ENCODE results near the gene SF3A1. TPM values are rescaled to one million over a fixed set of nuclear protein-coding genes. Genes with fewer than 3 reads are reported as not detected.

The SF3A1 gene
- total RNA-seq, 2 donors from 2014 or later = 298 to 325 TPM

- Mint-ChIP-seq H3K4me3 (no peak overlapping the region), H3K27ac (no peak overlapping the region), H3K27me3 (ENCODE audit: low read depth) (no peaks in the 10 kb centered on the region), H3K4me1 (ENCODE audit: low read depth) (peaks cover 15% of the 10 kb centered on the region), H3K36me3 (ENCODE audit: insufficient read depth in 2 of 2) (no peaks in the 10 kb centered on the region), H3K9me3 (no peaks in the 10 kb centered on the region)
- DNase-seq = peak; percentile 20 to 68
- ATAC-seq (replicated peaks in 1 of 2) = peak; percentile 73 to 93
Measured at GRCh38 chr22:30381264-30381663, 24.6 kb upstream of the SF3A1 start.

- no peak for DNase-seq
- Mint-ChIP-seq H3K27ac (no peak overlapping the region), H3K4me1 (ENCODE audit: low read depth) (peaks cover 14% of the 10 kb centered on the region), H3K4me3 (no peak overlapping the region), H3K36me3 (ENCODE audit: insufficient read depth in 2 of 2) (no peaks in the 10 kb centered on the region), H3K27me3 (ENCODE audit: low read depth) (no peaks in the 10 kb centered on the region), H3K9me3 (no peaks in the 10 kb centered on the region)
- no peak for ATAC-seq (replicated peaks in 1 of 2)
Measured at GRCh38 chr22:30380011-30380410, 23.3 kb upstream of the SF3A1 start.

- peaks cover under 1% of the 10 kb centered on the region for H3K4me1 Mint-ChIP-seq (ENCODE audit: low read depth)
- no peaks in the 10 kb centered on the region for H3K36me3 Mint-ChIP-seq (ENCODE audit: insufficient read depth in 2 of 2)
- no peak for DNase-seq
- ATAC-seq (replicated peaks in 1 of 2) = no peak
- no peak overlapping the region for H3K27ac Mint-ChIP-seq
- no peaks in the 10 kb centered on the region for H3K27me3 Mint-ChIP-seq (ENCODE audit: low read depth)
- no peak overlapping the region for H3K4me3 Mint-ChIP-seq
- no peaks in the 10 kb centered on the region for H3K9me3 Mint-ChIP-seq
Measured at GRCh38 chr22:30375312-30375849, 18.7 kb upstream of the SF3A1 start.

- no peaks in the 10 kb centered on the region for H3K36me3 Mint-ChIP-seq (ENCODE audit: insufficient read depth in 2 of 2)
- no peak overlapping the region for H3K4me3 Mint-ChIP-seq
- DNase-seq (no peak), ATAC-seq (replicated peaks in 1 of 2) (no peak)
- no peaks in the 10 kb centered on the region for H3K9me3 Mint-ChIP-seq
- no peaks in the 10 kb centered on the region for H3K4me1 Mint-ChIP-seq (ENCODE audit: low read depth)
- H3K27me3 Mint-ChIP-seq (ENCODE audit: low read depth) = no peaks in the 10 kb centered on the region
- no peak overlapping the region for H3K27ac Mint-ChIP-seq
Measured at GRCh38 chr22:30373331-30374325, 16.9 kb upstream of the SF3A1 start.

GRCh38 chr22:30372915-30373314 lies 16.2 kb upstream of the SF3A1 start:
- Mint-ChIP-seq H3K36me3 (ENCODE audit: insufficient read depth in 2 of 2) (no peaks in the 10 kb centered on the region), H3K4me1 (ENCODE audit: low read depth) (no peaks in the 10 kb centered on the region), H3K4me3 (no peak overlapping the region), H3K27me3 (ENCODE audit: low read depth) (no peaks in the 10 kb centered on the region), H3K9me3 (no peaks in the 10 kb centered on the region), H3K27ac (no peak overlapping the region)
- no peak for DNase-seq
- no peak for ATAC-seq (replicated peaks in 1 of 2)

GRCh38 chr22:30371981-30372380 lies 15.3 kb upstream of the SF3A1 start:
- Mint-ChIP-seq H3K9me3 (no peaks in the 10 kb centered on the region), H3K27me3 (ENCODE audit: low read depth) (no peaks in the 10 kb centered on the region), H3K36me3 (ENCODE audit: insufficient read depth in 2 of 2) (no peaks in the 10 kb centered on the region), H3K4me1 (ENCODE audit: low read depth) (no peaks in the 10 kb centered on the region), H3K27ac (no peak overlapping the region), H3K4me3 (no peak overlapping the region)
- ATAC-seq (replicated peaks in 1 of 2) = no peak
- no peak for DNase-seq

GRCh38 chr22:30371321-30371720 lies 14.6 kb upstream of the SF3A1 start:
- Mint-ChIP-seq H3K9me3 (no peaks in the 10 kb centered on the region), H3K4me1 (ENCODE audit: low read depth) (no peaks in the 10 kb centered on the region), H3K27ac (no peak overlapping the region), H3K4me3 (no peak overlapping the region), H3K36me3 (ENCODE audit: insufficient read depth in 2 of 2) (no peaks in the 10 kb centered on the region), H3K27me3 (ENCODE audit: low read depth) (no peaks in the 10 kb centered on the region)
- ATAC-seq (replicated peaks in 1 of 2) (no peak), DNase-seq (no peak)

- Mint-ChIP-seq H3K27ac (no peak overlapping the region), H3K9me3 (no peaks in the 10 kb centered on the region), H3K27me3 (ENCODE audit: low read depth) (no peaks in the 10 kb centered on the region), H3K36me3 (ENCODE audit: insufficient read depth in 2 of 2) (no peaks in the 10 kb centered on the region), H3K4me1 (ENCODE audit: low read depth) (no peaks in the 10 kb centered on the region), H3K4me3 (no peak overlapping the region)
- ATAC-seq (replicated peaks in 1 of 2) (no peak), DNase-seq (no peak)
Measured at GRCh38 chr22:30370641-30371230, 14.0 kb upstream of the SF3A1 start.

GRCh38 chr22:30368420-30368819 lies 11.7 kb upstream of the SF3A1 start:
- Mint-ChIP-seq H3K36me3 (ENCODE audit: insufficient read depth in 2 of 2) (no peaks in the 10 kb centered on the region), H3K4me1 (ENCODE audit: low read depth) (peaks cover 5% of the 10 kb centered on the region), H3K27me3 (ENCODE audit: low read depth) (no peaks in the 10 kb centered on the region), H3K9me3 (no peaks in the 10 kb centered on the region), H3K4me3 (no peak overlapping the region), H3K27ac (no peak overlapping the region)
- no peak for ATAC-seq (replicated peaks in 1 of 2)
- no peak for DNase-seq

- no peaks in the 10 kb centered on the region for H3K27me3 Mint-ChIP-seq (ENCODE audit: low read depth)
- no peaks in the 10 kb centered on the region for H3K9me3 Mint-ChIP-seq
- H3K4me1 Mint-ChIP-seq (ENCODE audit: low read depth) = peaks cover 5% of the 10 kb centered on the region
- H3K36me3 Mint-ChIP-seq (ENCODE audit: insufficient read depth in 2 of 2) = no peaks in the 10 kb centered on the region
- no peak for ATAC-seq (replicated peaks in 1 of 2)
- H3K4me3 Mint-ChIP-seq = no peak overlapping the region
- no peak overlapping the region for H3K27ac Mint-ChIP-seq
- no peak for DNase-seq
Measured at GRCh38 chr22:30365891-30366290, 9.2 kb upstream of the SF3A1 start.

GRCh38 chr22:30362651-30363281 lies 6.1 kb upstream of the SF3A1 start:
- Mint-ChIP-seq H3K9me3 (no peaks in the 10 kb centered on the region), H3K4me3 (no peak overlapping the region), H3K36me3 (ENCODE audit: insufficient read depth in 2 of 2) (no peaks in the 10 kb centered on the region), H3K4me1 (ENCODE audit: low read depth) (peaks cover 9% of the 10 kb centered on the region), H3K27ac (no peak overlapping the region), H3K27me3 (ENCODE audit: low read depth) (peaks cover 4% of the 10 kb centered on the region)
- DNase-seq (no peak), ATAC-seq (replicated peaks in 1 of 2) (no peak)

GRCh38 chr22:30361916-30362650 lies 5.4 kb upstream of the SF3A1 start:
- Mint-ChIP-seq H3K27me3 (ENCODE audit: low read depth) (peaks cover 4% of the 10 kb centered on the region), H3K9me3 (no peaks in the 10 kb centered on the region), H3K36me3 (ENCODE audit: insufficient read depth in 2 of 2) (no peaks in the 10 kb centered on the region), H3K4me3 (no peak overlapping the region), H3K4me1 (ENCODE audit: low read depth) (peaks cover 15% of the 10 kb centered on the region), H3K27ac (no peak overlapping the region)
- no peak for DNase-seq
- ATAC-seq (replicated peaks in 1 of 2) = no peak

Measured in activated T-cell treated with anti-CD3 and anti-CD28 coated beads, Interleukin-2, amount 50 U/mL, for 72 hours (primary cell).